Vagina (tissue), 2 donors: ENCODE measurements around the gene AHNAK. TPM values are rescaled to one million over a fixed set of nuclear protein-coding genes. Genes with fewer than 3 reads are reported as not detected.
"Not testable (repeated sequence)": the region's sequence is repeated elsewhere in the genome, so short reads cannot be mapped to it uniquely, and the experiment has no call there.

ENCODE experiments used
- DNase-seq, 2 donors: peaks; one replicate each; pipeline ENCODE4 v3.0.0-alpha.2; 2017; ENCODE audit errors: extremely low spot score in 2 of 2
- H3K27ac ChIP-seq: fragments of 200-600 bp; sonication (generic); one replicate; pipeline ENCODE4 v1.5.1; 2019
- H3K27me3 ChIP-seq: fragments of 200-600 bp; sonication (generic); one replicate; pipeline ENCODE4 v1.5.1; 2019
- H3K36me3 ChIP-seq, 2 donors: fragments of 200-600 bp; sonication (generic); one replicate each; pipeline ENCODE4 v1.5.1; 2017 to 2019
- H3K4me1 ChIP-seq: fragments of 200-600 bp; sonication (generic); one replicate; pipeline ENCODE4 v1.5.1; 2019
- H3K4me3 ChIP-seq, 2 donors: fragments of 200-600 bp; sonication (generic); 1 replicate in 1 of 2; 2 replicates in 1 of 2; pipeline ENCODE4 v1.5.1; 2016 to 2019
- H3K9me3 ChIP-seq: fragments of 200-600 bp; sonication (generic); one replicate; pipeline ENCODE4 v1.5.1; 2019
- CTCF ChIP-seq, 3 experiments: fragments of 450-650 bp in 2 of 3; fragments of 200-600 bp in 1 of 3; sonication (generic) in 1 of 3; IDR thresholded peaks; one replicate each; pipeline ENCODE4 v1.5.1; 2017 to 2019; ENCODE audit warnings: antibody characterized with exemption in 3 of 3, mild to moderate bottlenecking in 2 of 3, moderate library complexity in 2 of 3
- POLR2A ChIP-seq, 2 donors: fragments of 450-650 bp; IDR thresholded peaks; one replicate each; pipeline ENCODE4 v1.6.1; 2017; ENCODE audit warnings: antibody characterized with exemption in 2 of 2, mild to moderate bottlenecking in 2 of 2, moderate library complexity in 2 of 2
- POLR2AphosphoS5 ChIP-seq, 2 donors: sonication (generic); formaldehyde crosslinking; IDR thresholded peaks; one replicate each; pipeline ENCODE4 v1.9.0; 2017; ENCODE audit warnings: antibody characterized with exemption in 2 of 2, mild to moderate bottlenecking in 2 of 2, low read depth in 1 of 2; ENCODE audit not compliant: insufficient read depth in 1 of 2
- intact Hi-C: fragments of 100-400 bp; cut with DNase I; formaldehyde crosslinking; loops from one replicate; pipeline ENCODE4 v1.15.1; 2023
- microRNA-seq: library from miRNA; unstranded; fragments of <30 nt; microRNA quantifications from one replicate; pipeline ENCODE4, GENCODE V29; 2017; ENCODE audit warnings: borderline number of aligned reads, borderline replicate concordance
- small RNA-seq: library from RNA; depleted of rRNA; stranded (forward); fragments of <200 nt; gene quantifications from one replicate; pipeline ENCODE3, GENCODE V24; 2016
- total RNA-seq: library from RNA; depleted of rRNA; stranded (reverse); fragments of >200 nt; gene quantifications from one replicate; pipeline ENCODE4 v1.2.3, GENCODE V29; 2016

The AHNAK gene
- total RNA-seq, 1 donor from 2014 or later = 828 TPM

- Histone ChIP-seq H3K27me3 (no peaks in the 10 kb centered on the region), H3K36me3 (no peaks in the 10 kb centered on the region), H3K27ac (no peak overlapping the region), H3K4me3 (no peak overlapping the region), H3K4me1 (peaks cover 18% of the 10 kb centered on the region), H3K9me3 (no peaks in the 10 kb centered on the region)
- intact Hi-C loops = loop anchor here (10.0 kb wide), 1 partner anchor 315 kb away; the partner anchor contains the start of genes BSCL2 and GNG3
- TF ChIP-seq POLR2A (IDR thresholded peaks at IDR 0.05) = no peak
- TF ChIP-seq CTCF (IDR thresholded peaks at IDR 0.05) = no peak
- TF ChIP-seq POLR2AphosphoS5 (IDR thresholded peaks at IDR 0.05; ENCODE audit: insufficient read depth in 1 of 2, low read depth in 1 of 2) = no peak
- DNase-seq = no peak
Measured at GRCh38 chr11:62390237-62390636, 156.4 kb downstream of the AHNAK start.

GRCh38 chr11:62388999-62389398 is 157.6 kb downstream of the AHNAK start:
- intact Hi-C loops = no loop called here
- no peak for TF ChIP-seq CTCF (IDR thresholded peaks at IDR 0.05)
- no peak for TF ChIP-seq POLR2AphosphoS5 (IDR thresholded peaks at IDR 0.05; ENCODE audit: insufficient read depth in 1 of 2, low read depth in 1 of 2)
- no peak overlapping the region for H3K27ac ChIP-seq
- H3K36me3 ChIP-seq = no peaks in the 10 kb centered on the region
- no peak for DNase-seq
- H3K27me3 ChIP-seq = no peaks in the 10 kb centered on the region
- no peaks in the 10 kb centered on the region for H3K9me3 ChIP-seq
- no peak overlapping the region for H3K4me3 ChIP-seq
- peaks cover 11% of the 10 kb centered on the region for H3K4me1 ChIP-seq

- no peak for TF ChIP-seq CTCF (IDR thresholded peaks at IDR 0.05)
- TF ChIP-seq POLR2AphosphoS5 (IDR thresholded peaks at IDR 0.05; ENCODE audit: insufficient read depth in 1 of 2, low read depth in 1 of 2) = no peak
- TF ChIP-seq POLR2A (IDR thresholded peaks at IDR 0.05) = no peak
- Histone ChIP-seq H3K9me3 (no peaks in the 10 kb centered on the region), H3K36me3 (no peaks in the 10 kb centered on the region), H3K27me3 (no peaks in the 10 kb centered on the region), H3K27ac (no peak overlapping the region), H3K4me3 (no peak overlapping the region), H3K4me1 (no peaks in the 10 kb centered on the region)
- no peak for DNase-seq
- intact Hi-C loops = no loop called here
Measured at GRCh38 chr11:62387381-62387780, 159.2 kb downstream of the AHNAK start.

GRCh38 chr11:62386083-62386482 is 160.5 kb downstream of the AHNAK start:
- H3K36me3 ChIP-seq, H3K4me3 ChIP-seq, DNase-seq, H3K27ac ChIP-seq, H3K27me3 ChIP-seq, H3K9me3 ChIP-seq, intact Hi-C loops, H3K4me1 ChIP-seq: not testable (repeated sequence)

- Histone ChIP-seq H3K36me3 (no peaks in the 10 kb centered on the region), H3K27me3 (no peaks in the 10 kb centered on the region), H3K4me1 (no peaks in the 10 kb centered on the region), H3K27ac (no peak overlapping the region), H3K4me3 (no peak overlapping the region), H3K9me3 (no peaks in the 10 kb centered on the region)
- no peak for DNase-seq
- intact Hi-C loops = no loop called here
- TF ChIP-seq POLR2A (IDR thresholded peaks at IDR 0.05) = no peak
- no peak for TF ChIP-seq CTCF (IDR thresholded peaks at IDR 0.05)
- TF ChIP-seq POLR2AphosphoS5 (IDR thresholded peaks at IDR 0.05; ENCODE audit: insufficient read depth in 1 of 2, low read depth in 1 of 2) = no peak
Measured at GRCh38 chr11:62383822-62384221, 162.8 kb downstream of the AHNAK start.

Small RNA genes lying within 50 kb of the gene (microRNA-seq; reads per million reads assigned to microRNA genes)
- gene MIR6747 = 3.4 reads per million

Small RNA genes lying within 50 kb of the gene (small RNA-seq; reads per million reads assigned to genes)
- gene EEF1G (not detected), gene MIR6747 (not detected)

Other genes with a start within 250 kb of the AHNAK start
- not detected for gene SCGB1D4, start 247.7 kb downstream of the AHNAK start, total RNA-seq
- 5.6 TPM for gene ASRGL1, start 209.4 kb downstream of the AHNAK start, total RNA-seq
- gene SCGB1A1, start 127.8 kb downstream of the AHNAK start, total RNA-seq = not detected
- gene EEF1G, start 27.1 kb upstream of the AHNAK start, total RNA-seq = 1,183 TPM
- gene TUT1, start 44.7 kb upstream of the AHNAK start, total RNA-seq = 12.0 TPM
- gene MTA2, start 55.1 kb upstream of the AHNAK start, total RNA-seq = 96.3 TPM
- 69.0 TPM for gene EML3, start 66.0 kb upstream of the AHNAK start, total RNA-seq
- 6.1 TPM for gene ROM1, start 66.5 kb upstream of the AHNAK start, total RNA-seq
- gene B3GAT3, start 75.2 kb upstream of the AHNAK start, total RNA-seq = 41.7 TPM
- gene GANAB, start 99.8 kb upstream of the AHNAK start, total RNA-seq = 129 TPM
- gene INTS5, start 106.5 kb upstream of the AHNAK start, total RNA-seq = 16.2 TPM
- gene C11orf98, start 118.4 kb upstream of the AHNAK start, total RNA-seq = 44.2 TPM
- gene CSKMT, start 118.5 kb upstream of the AHNAK start, total RNA-seq = 28.7 TPM
- 6.9 TPM for gene UQCC3, start 124.9 kb upstream of the AHNAK start, total RNA-seq
- 6.9 TPM for gene LBHD1, start 125.5 kb upstream of the AHNAK start, total RNA-seq
- 216 TPM for gene UBXN1, start 132.3 kb upstream of the AHNAK start, total RNA-seq
- gene LRRN4CL, start 142.7 kb upstream of the AHNAK start, total RNA-seq = 45.2 TPM
- 74.9 TPM for gene BSCL2, start 160.6 kb upstream of the AHNAK start, total RNA-seq
- 2.5 TPM for gene GNG3, start 160.9 kb upstream of the AHNAK start, total RNA-seq
- 30.7 TPM for gene HNRNPUL2, start 180.7 kb upstream of the AHNAK start, total RNA-seq
- gene TTC9C, start 181.7 kb upstream of the AHNAK start, total RNA-seq = 18.7 TPM
- 6.1 TPM for gene ZBTB3, start 207.4 kb upstream of the AHNAK start, total RNA-seq
- 52.8 TPM for gene POLR2G, start 214.8 kb upstream of the AHNAK start, total RNA-seq
- gene TAF6L, start 224.6 kb upstream of the AHNAK start, total RNA-seq = 24.8 TPM
- 61.9 TPM for gene TMEM179B, start 240.6 kb upstream of the AHNAK start, total RNA-seq
- gene TMEM223, start 245.2 kb upstream of the AHNAK start, total RNA-seq = 19.6 TPM